GM12874 (cell line): ENCODE data around the gene KPNA6.

ENCODE experiments used
- CTCF ChIP-seq: IDR thresholded peaks from 2 replicates; pipeline ENCODE4 v1.5.1; 2011; ENCODE audit warnings: low read depth, mild to moderate bottlenecking, control low read depth, low read length, moderate library complexity; ENCODE audit not compliant: insufficient read depth

The KPNA6 gene

DNA sequence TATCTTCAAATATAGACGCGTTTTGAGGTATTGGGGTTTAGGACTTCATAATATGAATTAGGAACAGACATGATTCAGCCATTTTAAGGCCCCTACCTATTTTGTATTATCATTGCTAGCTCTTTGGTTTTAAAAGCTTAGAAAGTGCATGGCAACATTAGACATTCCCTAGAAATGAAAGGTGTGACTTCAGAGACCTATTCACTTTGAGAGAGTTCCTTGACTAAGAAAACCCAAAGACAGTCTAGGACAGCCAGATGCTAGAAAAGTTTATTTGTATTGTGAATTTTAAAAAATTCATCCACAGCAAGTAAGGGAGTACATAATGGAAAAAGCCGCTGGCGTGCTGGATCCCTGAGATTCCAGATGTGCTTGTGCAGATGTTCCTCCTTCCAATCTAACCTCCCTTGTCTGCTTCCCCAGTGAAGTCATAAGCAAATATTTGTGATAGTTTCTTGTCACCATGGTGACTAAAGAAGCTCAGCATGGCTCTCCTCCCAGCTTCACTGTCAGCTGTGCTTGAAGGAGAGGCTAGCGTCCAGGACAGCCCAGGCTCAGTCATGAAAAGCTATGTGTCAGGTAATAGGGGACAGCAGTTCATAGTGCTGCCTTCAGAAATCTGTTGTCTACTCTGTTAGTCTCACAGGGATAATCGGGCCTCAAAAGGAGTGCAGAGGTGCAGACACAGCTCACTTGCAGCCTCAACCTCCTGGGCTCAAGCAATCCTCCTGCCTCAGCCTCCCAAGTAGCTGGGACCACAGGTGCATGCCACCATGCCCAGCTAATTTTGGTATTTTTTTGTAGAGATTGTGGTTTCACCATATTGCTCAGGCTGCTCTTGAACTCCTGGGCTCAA is 34.8 kb downstream of the KPNA6 start:
- TF ChIP-seq CTCF, result no peak

DNA sequence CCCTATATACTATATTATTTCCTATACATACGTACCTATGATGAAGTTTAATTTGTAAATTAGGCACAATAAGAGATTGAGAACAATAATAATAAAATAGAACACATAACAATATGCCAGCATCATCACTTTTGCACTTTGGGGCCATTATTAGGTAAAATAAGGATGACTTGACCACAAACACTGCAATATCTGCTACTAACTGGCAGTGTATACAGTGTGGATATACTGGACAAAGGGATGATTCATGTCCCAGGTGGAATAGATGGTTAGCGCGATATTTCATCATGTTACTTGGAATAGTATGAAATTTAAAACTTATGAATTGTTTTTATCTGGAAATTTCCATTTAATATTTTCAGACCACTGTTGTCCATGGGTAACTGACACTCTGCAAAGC is 36.2 kb downstream of the KPNA6 start:
- TF ChIP-seq CTCF, result no peak

DNA sequence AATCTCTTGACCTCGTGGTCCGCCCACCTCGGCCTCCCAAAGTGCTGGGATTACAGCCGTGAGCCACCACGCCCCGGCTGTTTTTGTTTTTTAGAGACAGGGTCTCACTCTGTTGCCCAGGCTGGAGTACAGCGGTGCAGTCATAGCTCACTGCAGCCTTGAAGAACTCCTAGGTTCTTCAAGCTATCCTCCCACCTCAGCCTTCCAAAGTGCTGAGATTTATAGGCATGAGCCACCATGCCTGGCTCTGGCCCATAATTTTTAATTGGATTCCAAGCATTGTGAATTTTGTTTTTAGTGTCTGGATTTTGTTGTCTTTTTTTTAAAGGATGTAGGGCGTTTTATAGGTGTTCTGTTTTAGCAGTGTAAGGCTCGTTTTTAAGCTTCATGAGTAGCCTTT is 43.0 kb downstream of the KPNA6 start:
- TF ChIP-seq CTCF, result no peak

DNA sequence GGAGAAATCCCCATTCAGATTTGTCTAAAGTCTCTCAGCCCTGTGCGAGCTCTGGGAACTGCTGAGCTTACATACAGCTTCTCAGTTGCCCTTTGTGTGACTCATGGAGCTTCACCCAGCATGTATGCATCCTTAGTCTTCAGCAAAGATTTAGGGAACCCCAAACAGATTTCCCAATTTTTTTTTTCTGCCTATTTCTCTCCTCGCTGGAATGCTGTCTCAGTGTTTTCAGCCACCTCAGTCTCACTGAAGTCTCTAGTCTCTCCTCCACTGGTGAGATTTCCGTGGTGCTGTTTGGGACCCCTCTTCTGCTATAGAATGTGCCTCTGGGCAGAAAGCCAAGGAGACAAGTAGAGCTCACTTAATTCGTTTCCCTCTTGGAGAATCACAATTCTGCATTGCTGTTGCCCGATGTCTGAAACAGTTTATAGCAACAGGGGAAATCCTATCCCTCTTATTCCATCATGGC is 43.5 kb downstream of the KPNA6 start:
- TF ChIP-seq CTCF, result no peak

GRCh38 chr1:32159189-32159588 is 51.3 kb downstream of the KPNA6 start:
- TF ChIP-seq CTCF, result no peak

DNA sequence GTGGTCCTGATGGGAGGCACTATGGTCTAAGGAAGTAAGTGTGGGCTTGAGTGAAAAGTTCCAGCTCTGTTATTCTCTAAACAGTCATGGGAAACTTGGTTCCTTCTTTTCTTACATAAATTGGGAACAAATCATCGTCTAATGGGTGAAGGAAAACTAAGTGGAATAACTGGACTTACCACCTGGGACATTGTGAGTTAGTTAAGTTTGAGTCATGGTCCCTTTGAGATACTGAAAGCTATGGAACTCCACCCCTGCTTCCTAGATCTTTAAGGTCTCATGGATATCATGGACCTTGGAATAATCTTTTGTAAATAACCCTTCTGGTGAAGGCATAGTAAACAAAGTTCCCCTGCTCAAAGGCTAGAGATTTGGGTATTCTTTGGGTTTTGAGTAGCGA is 55.5 kb downstream of the KPNA6 start:
- TF ChIP-seq CTCF, result no peak

GRCh38 chr1:32170991-32171390 is 63.1 kb downstream of the KPNA6 start:
- TF ChIP-seq CTCF, result no peak
